COLO829 (cell line): ENCODE data around the gene YPEL3.
A peak's percentile ranks its signal among the peaks of the same experiment; 100 is the strongest.

Experiments used
- DNase-seq: peaks from one replicate; pipeline ENCODE4 v3.0.0; 2012; ENCODE audit warnings: low spot score

Gene YPEL3

GRCh38 chr16:30068750-30069610, 27.0 kb downstream of the YPEL3 start:
- DNase-seq: no peak

GRCh38 chr16:30068333-30068732, 27.7 kb downstream of the YPEL3 start:
- no peak for DNase-seq

- no peak for DNase-seq
These were observed 28.5 kb downstream of the YPEL3 start for GRCh38 chr16:30067584-30067916.

GRCh38 chr16:30066761-30067583, 29.0 kb downstream of the YPEL3 start:
- no peak for DNase-seq

- no peak for DNase-seq
These were observed 29.9 kb downstream of the YPEL3 start for GRCh38 chr16:30065943-30066760.

GRCh38 chr16:30065102-30065942, 30.7 kb downstream of the YPEL3 start, which contains the start of gene ALDOA:
Gene ALDOA (plus strand): TSS chr16:30065760. CDS start chr16:30066898, 1,138 bp downstream.
- peak; percentile 86 for DNase-seq

GRCh38 chr16:30064729-30065101, 31.3 kb downstream of the YPEL3 start:
- DNase-seq: no peak

GRCh38 chr16:30063893-30064728, 31.9 kb downstream of the YPEL3 start:
- no peak for DNase-seq

- no peak for DNase-seq
These were observed 32.6 kb downstream of the YPEL3 start for GRCh38 chr16:30063278-30063892.

GRCh38 chr16:30060836-30061554, 35.0 kb downstream of the YPEL3 start:
- no peak for DNase-seq

- no peak for DNase-seq
These were observed 35.7 kb downstream of the YPEL3 start for GRCh38 chr16:30060346-30060745.

- no peak for DNase-seq
These were observed 41.0 kb downstream of the YPEL3 start for GRCh38 chr16:30054959-30055553.

GRCh38 chr16:30054451-30054850, 41.6 kb downstream of the YPEL3 start:
- no peak for DNase-seq

GRCh38 chr16:30053376-30054015, 42.5 kb downstream of the YPEL3 start:
- peak; percentile 92 for DNase-seq

- DNase-seq: peak; percentile 99
These were observed 43.2 kb downstream of the YPEL3 start for GRCh38 chr16:30052671-30053372.

- peak; percentile 36 for DNase-seq
These were observed 44.5 kb downstream of the YPEL3 start for GRCh38 chr16:30051518-30051917.

GRCh38 chr16:30049871-30050270, 46.1 kb downstream of the YPEL3 start:
- DNase-seq: no peak

- no peak for DNase-seq
These were observed 49.4 kb downstream of the YPEL3 start for GRCh38 chr16:30046588-30046987.
